Adrenal gland (tissue), 5 donors: ENCODE data around the gene HYOU1.
A peak's percentile ranks its signal among the peaks of the same experiment; 100 is the strongest.

Experiments used
- CTCF ChIP-seq, 6 experiments: fragments of 450-650 bp in 4 of 6; fragments of 200-600 bp in 2 of 6; sonication (generic) in 1 of 6; IDR thresholded peaks; 1 replicate in 5 of 6; 2 replicates in 1 of 6; pipeline versions ENCODE4 v1.5.1 to v1.8.0; 2016 to 2021; ENCODE audit warnings: antibody characterized with exemption in 6 of 6, mild to moderate bottlenecking in 2 of 6, moderate library complexity in 1 of 6
- POLR2A ChIP-seq, 2 donors: fragments of 450-650 bp; IDR thresholded peaks; one replicate each; pipeline ENCODE4 v1.6.1; 2017; ENCODE audit warnings: antibody characterized with exemption in 2 of 2, mild to moderate bottlenecking in 2 of 2, moderate library complexity in 1 of 2
- donor health status: DM: no; HTN: no; CAD: no.

GRCh38 chr11:119065369-119065768 lies 8.4 kb upstream of the HYOU1 start:
- TF ChIP-seq CTCF (IDR thresholded peaks at IDR 0.05), result peak in 3 of 6 experiments; percentile 12 to 23 (median 20)
- no peak for TF ChIP-seq POLR2A (IDR thresholded peaks at IDR 0.05)
